ENCODE measurements around the gene PABPC1L. TPM values are rescaled to one million over a fixed set of nuclear protein-coding genes. Genes with fewer than 3 reads are reported as not detected.

PABPC1L gene
- total RNA-seq, 2 donors from 2014 or later, result 41.8 to 105 TPM

GRCh38 chr20:44948107-44948506, 38.2 kb downstream of the PABPC1L start:
- no peak for ATAC-seq
- intact Hi-C loops (cut with DNase I), result no loop called here

GRCh38 chr20:44948513-44948912, 38.7 kb downstream of the PABPC1L start:
- H3K36me3 ChIP-seq (replicated peaks in 1 of 2; ENCODE audit: insufficient read depth in 1 of 2, low read depth in 2 of 2), result peaks cover 0 to 19% of the 10 kb centered on the region in 2 donors

More at GRCh38 chr20:44948107-44948506, 38.2 kb downstream of the PABPC1L start:
- Histone ChIP-seq H3K27ac (peak overlapping the region in 2 of 4 donors; percentile 36 to 60), H3K4me1 (peaks cover 4% of the 10 kb centered on the region), H3K4me3 (no peak overlapping the region), H3K9me3 (no peaks in the 10 kb centered on the region), H3K36me3 (replicated peaks in 1 of 2; ENCODE audit: insufficient read depth in 1 of 2, low read depth in 2 of 2) (peaks cover 0 to 21% of the 10 kb centered on the region in 2 donors), H3K27me3 (no peaks in the 10 kb centered on the region)
- no peak for DNase-seq
- 93 to 96% methylated on average over 5 of the region's 5 CpGs for WGBS, 2 donors
- TF ChIP-seq CTCF (IDR thresholded peaks at IDR 0.05) (no peak), POLR2A (IDR thresholded peaks at IDR 0.05) (no peak)

DNA sequence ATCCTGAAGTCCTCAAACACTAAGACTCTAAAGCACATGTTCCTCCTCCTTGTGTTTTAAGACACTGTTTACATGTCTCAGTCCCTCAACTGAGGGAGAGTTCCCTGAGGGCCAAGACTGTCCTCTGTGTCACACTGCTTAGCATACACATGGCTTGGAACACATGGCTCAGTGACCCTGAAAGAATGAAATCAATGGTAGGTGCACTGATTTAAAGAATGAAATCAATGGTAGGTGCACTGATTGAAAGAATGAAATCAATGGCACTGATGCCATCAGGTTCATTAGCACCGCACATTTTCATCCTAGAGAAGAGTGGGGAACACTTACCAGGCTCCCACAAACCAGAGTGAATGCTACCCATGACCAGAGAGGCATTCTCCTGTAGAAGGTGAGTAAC, 40.5 kb downstream of the PABPC1L start:
- H3K4me3 ChIP-seq, result no peak overlapping the region
- H3K4me1 ChIP-seq, result peaks cover 4% of the 10 kb centered on the region
- ATAC-seq (no peak), DNase-seq (no peak)
- H3K36me3 ChIP-seq (replicated peaks in 1 of 2; ENCODE audit: insufficient read depth in 1 of 2, low read depth in 2 of 2), result peaks cover 0 to 26% of the 10 kb centered on the region in 2 donors
- H3K27me3 ChIP-seq, result no peaks in the 10 kb centered on the region
- no peak overlapping the region for H3K27ac ChIP-seq
- 100% methylated on average over 1 of the region's 1 CpG for WGBS, 2 donors
- H3K9me3 ChIP-seq, result no peaks in the 10 kb centered on the region
- no peak for TF ChIP-seq POLR2A (IDR thresholded peaks at IDR 0.05)
- no peak for TF ChIP-seq CTCF (IDR thresholded peaks at IDR 0.05)
- intact Hi-C loops (cut with DNase I), result no loop called here

More at GRCh38 chr20:44948513-44948912, 38.7 kb downstream of the PABPC1L start:
- TF ChIP-seq CTCF (IDR thresholded peaks at IDR 0.05), result no peak
- Histone ChIP-seq H3K27ac (no peak overlapping the region), H3K27me3 (no peaks in the 10 kb centered on the region), H3K9me3 (no peaks in the 10 kb centered on the region), H3K4me3 (no peak overlapping the region), H3K4me1 (peaks cover 4% of the 10 kb centered on the region)
- ATAC-seq (no peak), DNase-seq (no peak)
- 82 to 89% methylated on average over 2 of the region's 2 CpGs for WGBS, 2 donors
- intact Hi-C loops (cut with DNase I), result no loop called here

- DNase-seq (no peak), ATAC-seq (no peak)
- no peaks in the 10 kb centered on the region for H3K4me1 ChIP-seq
- no peak overlapping the region for H3K4me3 ChIP-seq
- H3K27me3 ChIP-seq, result no peaks in the 10 kb centered on the region
- TF ChIP-seq POLR2A (IDR thresholded peaks at IDR 0.05) (no peak), CTCF (IDR thresholded peaks at IDR 0.05) (no peak)
- no peak overlapping the region for H3K27ac ChIP-seq
- H3K36me3 ChIP-seq (replicated peaks in 1 of 2; ENCODE audit: insufficient read depth in 1 of 2, low read depth in 2 of 2), result peaks cover 0 to 32% of the 10 kb centered on the region in 2 donors
- no peaks in the 10 kb centered on the region for H3K9me3 ChIP-seq
- 80 to 83% methylated on average over 1 of the region's 1 CpG for WGBS, 2 donors
- intact Hi-C loops (cut with DNase I), result no loop called here
Observed at GRCh38 chr20:44952731-44953130, 42.9 kb downstream of the PABPC1L start.

GRCh38 chr20:44954211-44954610, 44.4 kb downstream of the PABPC1L start:
- TF ChIP-seq CTCF (IDR thresholded peaks at IDR 0.05), result no peak
- TF ChIP-seq POLR2A (IDR thresholded peaks at IDR 0.05), result no peak
- Histone ChIP-seq H3K9me3 (no peaks in the 10 kb centered on the region), H3K36me3 (replicated peaks in 1 of 2; ENCODE audit: insufficient read depth in 1 of 2, low read depth in 2 of 2) (peaks cover 0 to 29% of the 10 kb centered on the region in 2 donors), H3K4me3 (no peak overlapping the region), H3K27me3 (no peaks in the 10 kb centered on the region), H3K27ac (no peak overlapping the region), H3K4me1 (peaks cover 10% of the 10 kb centered on the region)
- 95% methylated on average over 5 of the region's 5 CpGs for WGBS, 2 donors
- intact Hi-C loops (cut with DNase I), result no loop called here
- no peak for DNase-seq
- ATAC-seq, result no peak

Measured in body of pancreas (tissue), 4 donors.